GM19099 (cell line): ENCODE data around the gene ERC2.

Experiments used
- POLR2A ChIP-seq: IDR thresholded peaks from 3 replicates; pipeline ENCODE4 v1.6.1; 2011; ENCODE audit warnings: low read depth; ENCODE audit not compliant: insufficient read length; ENCODE audit errors: extremely low read depth

The ERC2 gene

GRCh38 chr3:55939287-55939686 lies 529.0 kb downstream of the ERC2 start:
- no peak for TF ChIP-seq POLR2A

DNA sequence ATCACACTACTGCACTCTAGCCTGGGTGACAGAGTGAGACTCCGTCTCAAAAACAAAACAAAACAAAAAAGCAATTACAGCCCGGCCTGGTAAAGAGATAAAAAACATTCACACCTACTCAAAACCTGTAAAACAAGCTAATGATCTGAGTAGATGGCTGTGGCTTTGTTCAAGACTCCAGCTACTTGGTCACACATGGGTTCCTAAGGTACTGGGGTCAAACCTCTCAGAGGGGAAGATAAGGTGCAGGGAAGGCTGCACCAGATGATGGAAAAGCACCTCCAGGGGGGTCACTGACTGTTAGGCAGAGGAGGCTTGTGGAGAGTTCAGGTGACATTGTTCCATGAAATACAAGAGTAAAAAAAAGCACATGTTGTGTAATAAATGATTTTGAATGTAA lies 531.0 kb downstream of the ERC2 start:
- no peak for TF ChIP-seq POLR2A

- no peak for TF ChIP-seq POLR2A
Observed at GRCh38 chr3:55936549-55937052, 531.7 kb downstream of the ERC2 start.

- no peak for TF ChIP-seq POLR2A
Observed at GRCh38 chr3:55935241-55935640, 533.0 kb downstream of the ERC2 start.

GRCh38 chr3:55934771-55935170 lies 533.5 kb downstream of the ERC2 start:
- TF ChIP-seq POLR2A = no peak

DNA sequence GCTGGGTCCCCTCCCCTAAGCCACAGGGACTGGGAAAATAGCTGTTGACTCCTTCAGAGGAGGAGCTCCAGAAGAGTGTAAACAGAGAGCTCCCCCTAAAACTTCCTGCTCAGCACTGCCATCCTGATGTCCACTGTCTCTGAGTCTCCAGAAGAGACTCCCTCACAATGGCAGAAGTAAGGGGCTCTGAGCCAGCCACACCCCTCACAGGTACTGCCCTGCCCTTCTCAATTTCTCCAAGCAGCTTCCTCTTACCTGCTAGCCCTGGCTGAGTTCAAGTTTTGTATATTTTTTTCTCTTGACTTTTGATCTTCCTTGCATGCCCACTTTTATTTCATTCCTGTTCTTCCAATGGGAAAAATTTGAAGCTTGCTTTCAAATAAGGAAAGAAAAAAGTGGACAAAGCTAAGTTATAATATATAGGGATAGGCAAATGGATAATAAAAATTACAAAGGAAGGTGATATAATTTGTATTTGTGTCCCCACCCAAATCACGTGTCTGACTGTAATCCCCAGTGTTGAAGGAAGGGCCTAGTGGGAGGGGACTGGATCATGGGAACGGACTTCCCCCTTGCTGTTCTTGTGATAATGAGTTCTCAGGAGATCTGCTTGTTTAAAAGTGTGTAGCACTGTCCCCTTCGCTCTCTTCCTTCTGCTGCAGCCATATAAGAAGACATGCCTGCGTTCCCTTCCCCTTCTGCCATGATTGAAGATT lies 539.0 kb downstream of the ERC2 start:
- TF ChIP-seq POLR2A = no peak

- TF ChIP-seq POLR2A = no peak
Observed at GRCh38 chr3:55923626-55924025, 544.6 kb downstream of the ERC2 start.

DNA sequence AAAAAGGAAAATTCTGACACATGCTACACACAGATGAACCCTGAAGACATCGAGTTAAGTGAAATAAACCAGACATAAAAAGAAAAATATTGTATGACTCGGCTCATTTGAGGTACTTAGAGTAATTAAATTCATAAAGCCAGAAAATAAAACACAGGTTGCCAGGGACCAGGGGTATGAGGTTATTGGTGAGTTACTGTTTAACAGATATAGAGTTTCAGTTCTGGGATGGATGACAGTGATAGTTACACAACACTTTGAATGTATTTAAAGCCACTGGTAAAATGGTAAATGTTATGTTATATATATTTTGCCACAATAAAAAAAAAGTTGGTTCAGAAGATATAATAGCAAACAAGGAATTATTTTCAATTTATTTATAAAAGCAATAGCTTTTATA lies 545.1 kb downstream of the ERC2 start:
- no peak for TF ChIP-seq POLR2A

- TF ChIP-seq POLR2A = no peak
Observed at GRCh38 chr3:55912880-55913279, 555.4 kb downstream of the ERC2 start.

- TF ChIP-seq POLR2A = no peak
Observed at GRCh38 chr3:55911266-55911665, 557.0 kb downstream of the ERC2 start.

DNA sequence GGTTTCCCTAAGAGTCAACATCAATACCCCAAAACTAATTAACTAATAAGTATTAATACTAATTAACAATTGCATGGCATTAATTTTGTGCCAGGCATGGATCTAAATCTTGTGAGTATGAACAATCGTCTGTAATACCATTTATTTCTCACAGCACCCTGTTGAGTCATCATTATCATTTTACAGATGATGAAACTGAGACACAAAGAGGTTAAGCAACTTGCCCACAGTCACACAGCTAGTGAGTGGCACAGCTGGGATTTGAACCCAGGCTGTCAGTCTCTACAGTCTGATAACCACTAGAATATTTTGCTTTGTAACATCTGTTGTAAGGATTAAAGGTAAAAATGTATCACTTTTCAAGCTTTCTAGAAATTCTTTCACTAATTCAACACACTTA lies 557.7 kb downstream of the ERC2 start:
- no peak for TF ChIP-seq POLR2A

DNA sequence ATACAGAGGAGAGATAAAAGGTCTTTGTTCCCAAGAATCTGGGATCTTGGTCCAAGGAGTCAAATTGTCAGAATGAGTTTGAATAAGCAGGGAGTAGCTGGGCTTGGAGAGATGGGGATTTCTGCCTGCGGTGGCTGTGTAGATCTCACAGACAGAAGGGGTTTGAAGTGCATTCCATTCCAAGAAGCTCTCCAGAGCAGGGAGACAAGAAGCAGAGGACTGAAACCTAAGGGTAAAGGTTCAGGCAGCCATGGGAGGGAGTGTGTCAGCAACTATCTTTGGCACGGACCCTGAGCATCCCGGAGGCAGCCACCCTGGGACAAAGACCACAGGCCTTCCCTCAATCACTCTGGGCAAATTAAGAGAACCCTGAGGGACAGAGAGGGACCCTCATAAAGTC lies 558.9 kb downstream of the ERC2 start:
- TF ChIP-seq POLR2A = no peak

DNA sequence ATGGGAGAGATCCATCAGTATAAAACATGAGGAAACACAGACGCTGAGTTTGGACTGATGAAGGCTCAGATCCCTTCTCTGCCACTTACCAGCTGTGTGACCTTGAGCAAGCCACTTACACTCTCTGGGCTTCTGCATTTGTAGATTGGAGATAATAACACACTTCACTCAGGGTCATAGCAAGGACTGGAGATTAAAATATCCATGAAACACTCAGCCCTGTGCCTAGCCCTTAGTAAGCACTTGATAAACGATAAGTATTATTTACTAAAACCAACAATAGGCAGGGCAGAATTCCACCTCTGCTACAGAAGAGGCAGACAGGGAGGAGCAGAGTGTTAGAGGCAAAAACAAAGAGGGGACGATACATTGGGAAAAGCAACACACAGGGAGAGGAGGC lies 560.7 kb downstream of the ERC2 start:
- TF ChIP-seq POLR2A = no peak

DNA sequence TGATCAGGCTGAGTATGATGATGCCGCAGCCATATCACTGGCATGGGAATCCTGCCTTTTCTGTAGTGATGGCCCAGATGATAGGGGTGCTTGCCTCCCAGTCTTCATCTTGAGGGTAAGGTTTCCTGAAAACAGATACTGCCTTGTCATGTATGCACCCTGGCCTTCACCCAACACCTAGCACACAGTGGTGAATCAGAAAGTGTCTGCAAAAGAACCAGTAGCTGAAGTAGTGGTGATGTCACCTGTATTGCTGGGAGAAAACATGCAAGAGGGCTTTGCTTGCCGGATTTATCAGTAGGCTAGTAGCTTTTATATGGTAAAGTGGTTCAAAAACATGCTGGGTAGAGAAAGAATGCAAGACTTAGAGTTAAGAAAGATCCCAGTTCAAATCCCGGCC lies 561.4 kb downstream of the ERC2 start:
- no peak for TF ChIP-seq POLR2A

- TF ChIP-seq POLR2A = no peak
Observed at GRCh38 chr3:55904716-55905115, 563.6 kb downstream of the ERC2 start.

GRCh38 chr3:55903680-55904079 lies 564.6 kb downstream of the ERC2 start:
- no peak for TF ChIP-seq POLR2A
